Superior temporal gyrus (tissue), 1 donor: ENCODE data around the gene IGSF9.
A peak's percentile ranks its signal among the peaks of the same experiment; 100 is the strongest.
"Not testable (repeated sequence)": the region's sequence is repeated elsewhere in the genome, so short reads cannot be mapped to it uniquely, and the experiment has no call there.

Experiments
- DNase-seq: peaks from one replicate; pipeline ENCODE4 v3.0.0-alpha.2; 2016; ENCODE audit errors: extremely low spot score

IGSF9 gene

GRCh38 chr1:159920202-159920601 lies 25.2 kb downstream of the IGSF9 start:
- no peak for DNase-seq

GRCh38 chr1:159919236-159919865 lies 26.1 kb downstream of the IGSF9 start:
- DNase-seq = no peak

DNA sequence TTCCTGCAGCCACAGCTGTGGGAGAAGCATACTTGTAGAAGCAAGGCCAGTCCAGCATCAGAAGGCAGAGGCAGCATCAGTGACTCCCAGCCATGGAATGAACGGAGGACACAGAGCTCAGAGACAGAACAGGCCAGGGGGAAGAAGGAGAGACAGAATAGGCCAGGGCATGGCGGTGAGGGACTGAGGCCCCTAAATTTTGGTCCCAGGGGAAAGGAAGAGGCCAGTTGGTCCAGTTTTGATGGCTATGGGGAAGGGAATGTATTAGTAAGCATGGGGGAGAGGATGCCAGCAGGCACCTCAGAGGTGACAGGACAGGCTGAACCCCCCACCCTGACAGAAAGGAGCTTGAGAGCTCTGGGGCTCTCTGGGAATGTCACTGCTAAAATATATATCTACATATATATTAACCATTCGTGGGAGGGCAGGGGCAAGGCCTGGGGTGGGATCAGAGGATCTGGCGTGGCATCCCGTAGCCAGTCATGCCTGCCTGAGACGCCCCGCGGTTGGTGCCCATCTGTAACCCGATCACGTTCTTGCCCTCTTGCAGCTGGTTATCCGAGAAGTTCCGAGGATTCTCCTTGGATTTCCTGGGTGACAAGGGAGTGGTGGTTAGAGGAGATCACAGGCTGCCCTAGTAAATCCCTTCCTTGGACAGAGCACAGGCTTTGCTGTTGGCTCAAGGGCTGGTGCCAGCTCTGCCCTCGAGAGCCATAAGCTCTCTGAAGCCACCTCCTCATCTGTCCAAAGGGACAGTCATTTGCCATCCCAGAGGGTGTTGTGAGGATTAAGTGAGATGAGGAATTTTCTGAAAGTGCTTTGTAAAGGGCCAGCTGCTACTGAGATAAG lies 26.8 kb downstream of the IGSF9 start:
- no peak for DNase-seq

GRCh38 chr1:159917533-159918351 lies 27.7 kb downstream of the IGSF9 start:
- DNase-seq = no peak

DNA sequence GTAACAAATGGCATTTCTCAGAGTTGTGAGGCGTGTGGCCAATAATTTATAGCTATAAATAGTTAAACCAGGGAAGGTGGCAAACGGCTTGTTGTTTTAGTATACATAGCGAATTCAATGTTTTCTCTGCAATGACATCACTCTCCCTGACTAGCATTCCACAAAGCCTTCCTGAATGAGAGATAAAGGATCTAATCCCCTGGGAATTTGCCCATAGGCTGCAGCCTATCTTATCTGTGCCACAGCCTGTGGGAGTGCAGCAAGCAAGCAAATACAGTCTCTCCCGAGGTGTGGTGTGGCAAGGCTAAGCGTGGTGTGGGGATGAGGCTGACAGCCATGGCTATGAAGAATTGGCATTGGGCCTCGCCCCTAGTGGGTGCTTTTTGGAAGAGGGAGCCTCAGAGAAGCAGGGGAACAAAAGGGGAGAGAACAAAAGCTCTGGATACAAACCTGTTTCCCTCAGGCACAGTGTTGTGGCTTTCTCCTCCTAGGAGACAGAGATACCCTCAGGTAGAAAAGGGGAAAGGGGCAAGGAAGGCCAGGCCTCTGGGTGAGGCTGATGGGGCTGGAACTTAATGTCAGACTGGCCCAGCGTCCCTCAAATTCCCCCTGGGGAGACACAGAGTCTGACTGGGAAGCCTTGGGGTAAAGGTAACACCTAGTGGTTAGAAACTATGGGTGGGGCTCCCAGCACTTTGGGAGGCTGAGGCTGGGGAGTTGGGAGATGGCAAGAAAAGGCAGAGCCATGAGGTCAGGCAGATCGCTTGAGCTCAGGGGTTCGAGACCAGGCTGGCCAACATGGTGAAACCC lies 29.0 kb downstream of the IGSF9 start:
- DNase-seq = peak; percentile 19

DNA sequence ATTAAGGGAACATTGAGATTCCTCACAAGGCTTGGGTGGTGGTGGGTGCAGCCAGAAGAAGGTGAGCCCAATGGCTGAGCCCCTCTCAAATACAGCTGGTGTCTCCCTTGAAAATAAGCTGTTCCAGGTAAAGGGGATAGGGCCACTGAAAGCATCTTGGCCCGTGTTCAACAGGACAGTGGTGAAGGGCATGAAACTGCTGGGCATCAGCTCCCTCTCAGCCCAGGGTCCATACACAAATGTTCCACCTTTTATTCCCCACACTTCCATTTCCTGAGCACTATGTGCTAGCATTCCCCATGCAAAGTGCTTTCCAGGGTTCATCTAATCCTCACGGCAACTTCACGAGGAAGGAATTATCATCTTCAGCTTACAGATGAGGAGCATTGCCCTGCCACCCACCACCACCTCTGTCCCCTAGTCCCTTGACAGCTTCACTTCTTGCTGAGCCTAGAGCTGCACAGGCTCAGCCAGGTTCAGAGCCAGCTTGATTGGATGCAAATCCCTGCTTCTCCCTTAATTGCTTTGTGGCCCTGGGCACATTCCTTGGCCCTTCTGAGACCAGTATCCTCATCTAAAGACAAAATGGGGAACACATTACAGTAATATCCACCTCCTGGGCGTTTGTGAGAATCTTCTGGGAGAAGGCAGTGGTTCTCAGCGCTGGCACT lies 29.7 kb downstream of the IGSF9 start:
- no peak for DNase-seq

- no peak for DNase-seq
Measured at GRCh38 chr1:159914252-159915018, 31.0 kb downstream of the IGSF9 start.

DNA sequence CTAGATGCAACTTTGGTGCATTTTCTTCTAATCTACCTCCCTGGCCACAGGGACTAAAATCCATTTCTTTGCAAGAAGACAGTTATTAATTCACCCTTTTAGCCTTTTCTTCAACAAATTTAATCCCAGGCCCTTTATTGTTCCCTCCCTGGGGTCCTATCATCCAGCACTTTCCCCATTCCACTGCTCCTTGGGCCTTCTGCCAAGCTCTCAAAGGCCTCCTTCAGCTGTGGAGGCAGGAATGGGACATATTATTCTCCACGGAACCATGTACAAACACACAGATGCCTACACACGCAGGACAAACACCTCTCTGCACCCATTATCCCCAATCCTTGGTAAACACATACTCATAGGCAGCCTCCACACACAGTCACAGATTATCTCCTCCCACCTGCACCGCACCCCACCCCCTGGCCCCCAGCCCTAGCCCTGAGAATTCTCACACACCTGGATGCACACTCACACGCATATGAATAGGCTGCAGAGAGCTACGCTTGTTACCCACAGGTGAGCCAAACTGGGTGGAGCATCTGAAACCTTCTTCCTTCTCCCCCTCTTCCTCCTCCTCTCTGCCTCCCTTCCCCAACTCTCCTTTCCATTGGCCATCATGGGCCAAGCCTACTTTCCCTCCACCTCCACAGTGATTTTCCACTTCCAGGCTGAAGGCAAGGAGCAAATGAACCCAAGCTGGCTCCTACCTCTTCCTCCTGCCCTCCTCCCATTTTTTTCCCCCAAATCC lies 31.8 kb downstream of the IGSF9 start:
- DNase-seq = no peak

- DNase-seq = no peak
Measured at GRCh38 chr1:159911326-159912070, 33.9 kb downstream of the IGSF9 start.

- no peak for DNase-seq
Measured at GRCh38 chr1:159908031-159908940, 37.1 kb downstream of the IGSF9 start.

- DNase-seq = no peak
Measured at GRCh38 chr1:159906960-159907359, 38.5 kb downstream of the IGSF9 start.

- not testable (repeated sequence) for DNase-seq
Measured at GRCh38 chr1:159904036-159904435, 41.4 kb downstream of the IGSF9 start.

- DNase-seq = no peak
Measured at GRCh38 chr1:159902541-159902940, 42.9 kb downstream of the IGSF9 start.

GRCh38 chr1:159900755-159901360 lies 44.6 kb downstream of the IGSF9 start:
- DNase-seq = no peak

DNA sequence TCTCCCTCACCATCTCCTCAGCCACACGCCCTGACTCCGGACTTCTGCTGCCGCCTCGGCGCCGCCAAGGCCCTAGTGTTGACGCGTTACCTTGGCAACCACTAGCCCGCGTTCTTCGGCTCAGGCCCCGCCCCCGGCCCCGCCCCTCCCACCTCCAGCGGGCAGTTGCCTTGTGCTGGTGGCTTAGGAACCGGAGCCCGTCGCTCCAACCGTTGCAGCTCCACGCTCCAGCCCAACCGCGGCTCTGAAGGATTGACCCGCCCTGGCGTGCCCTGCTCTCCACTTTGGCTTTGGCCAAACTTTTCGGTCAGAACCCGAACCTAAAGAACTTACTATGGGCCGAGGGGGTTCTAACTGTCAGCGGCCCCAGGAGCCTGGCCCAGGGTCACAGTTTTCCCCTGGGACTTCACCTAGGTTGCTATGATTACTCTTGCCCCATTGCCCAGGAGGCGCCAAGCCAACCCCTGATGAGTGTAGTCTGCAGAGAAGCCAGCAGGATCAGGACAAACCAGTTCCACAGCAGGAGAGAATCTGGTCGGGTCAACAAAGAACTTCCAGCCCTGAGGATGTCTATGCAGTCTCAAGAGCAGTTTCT lies 45.2 kb downstream of the IGSF9 start, which contains the start of gene CFAP45:
CFAP45 (minus strand) TSS at position 80 of the 595 bp plus-strand sequence; CDS start at position 13, 67 bp downstream.
- no peak for DNase-seq

GRCh38 chr1:159899634-159900033 lies 45.8 kb downstream of the IGSF9 start:
- not testable (repeated sequence) for DNase-seq

GRCh38 chr1:159898527-159898926 lies 46.9 kb downstream of the IGSF9 start:
- no peak for DNase-seq
